HG02571 (cell line): Measurements from ENCODE around the gene PLCL1.
"Not testable (repeated sequence)": the region's sequence is repeated elsewhere in the genome, so short reads cannot be mapped to it uniquely, and the experiment has no call there.

ENCODE experiments used
- ATAC-seq: cut with Tn5 transposase; IDR thresholded peaks from one replicate; pipeline ENCODE4 v1.9.1; 2021; ENCODE audit warnings: mild to moderate bottlenecking, moderate library complexity; ENCODE audit not compliant: unreplicated experiment

The PLCL1 gene

GRCh38 chr2:198146346-198146940, 342.1 kb downstream of the PLCL1 start:
- no peak for ATAC-seq

GRCh38 chr2:198157314-198157713, 352.9 kb downstream of the PLCL1 start:
- ATAC-seq = no peak

DNA sequence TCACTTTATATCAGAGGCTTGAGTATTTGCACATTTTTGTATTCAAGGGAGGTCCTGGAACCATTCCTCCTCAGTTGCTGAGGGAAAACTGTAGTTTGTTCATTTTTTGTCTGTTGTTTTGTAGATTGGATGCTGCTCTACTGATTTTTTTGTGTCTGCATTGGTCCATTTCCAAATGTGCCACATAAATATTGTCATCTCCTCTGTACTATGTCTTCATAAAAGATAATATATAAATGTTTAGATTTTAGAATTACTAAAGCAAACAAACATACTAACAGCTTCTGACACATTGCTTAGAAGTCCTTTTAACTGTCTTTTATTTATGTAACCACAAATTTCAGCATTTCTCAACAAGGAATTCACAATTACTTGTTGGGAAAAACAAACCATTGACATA, 356.8 kb downstream of the PLCL1 start:
- ATAC-seq = no peak

DNA sequence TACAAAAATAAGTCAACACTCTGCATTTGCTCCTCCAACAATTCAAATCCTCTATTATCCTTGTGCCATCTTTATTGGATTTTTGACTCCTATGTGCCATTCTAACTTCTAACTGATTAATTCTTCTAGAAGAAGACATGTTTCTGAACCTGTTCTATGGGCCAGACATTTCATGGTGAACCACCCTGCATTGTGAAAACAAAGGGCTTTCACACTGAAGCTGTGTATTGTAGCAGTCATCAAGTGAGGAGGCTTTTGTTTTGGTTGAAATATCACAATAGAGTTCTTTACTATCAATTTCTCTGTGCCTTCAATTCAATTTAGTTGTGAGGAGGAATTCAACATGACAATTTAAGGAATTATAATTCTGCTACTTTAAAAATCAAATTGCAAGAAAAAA, 357.9 kb downstream of the PLCL1 start:
- no peak for ATAC-seq

DNA sequence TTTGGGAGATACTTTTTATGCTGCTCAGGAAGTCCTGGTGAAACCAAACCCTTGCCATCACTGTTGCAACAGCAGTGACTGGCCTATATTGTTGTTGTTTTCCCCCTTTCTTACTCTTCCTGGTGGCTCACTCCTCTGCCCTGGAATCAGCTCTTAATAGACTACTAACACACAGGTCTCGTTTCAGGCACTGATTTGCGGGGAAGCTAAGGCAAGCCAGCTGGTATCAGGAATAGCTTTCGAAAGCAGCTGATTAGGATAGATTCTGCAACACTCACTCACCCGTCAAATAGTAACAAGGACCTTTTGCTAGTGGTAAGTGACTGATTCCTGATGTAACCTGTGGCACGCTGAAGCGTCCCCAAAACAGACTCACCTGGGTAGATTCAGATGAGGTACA, 360.4 kb downstream of the PLCL1 start:
- no peak for ATAC-seq

GRCh38 chr2:198165289-198165688, 360.9 kb downstream of the PLCL1 start:
- no peak for ATAC-seq

GRCh38 chr2:198167346-198167745, 363.0 kb downstream of the PLCL1 start:
- ATAC-seq = no peak

- ATAC-seq = no peak
Observed at GRCh38 chr2:198168651-198169050, 364.3 kb downstream of the PLCL1 start.

GRCh38 chr2:198173242-198173641, 368.8 kb downstream of the PLCL1 start:
- no peak for ATAC-seq

GRCh38 chr2:198173864-198174263, 369.5 kb downstream of the PLCL1 start:
- ATAC-seq = no peak

GRCh38 chr2:198175271-198175670, 370.9 kb downstream of the PLCL1 start:
- ATAC-seq = no peak

- no peak for ATAC-seq
Observed at GRCh38 chr2:198177040-198177439, 372.6 kb downstream of the PLCL1 start.

- ATAC-seq = no peak
Observed at GRCh38 chr2:198178766-198179165, 374.4 kb downstream of the PLCL1 start.

DNA sequence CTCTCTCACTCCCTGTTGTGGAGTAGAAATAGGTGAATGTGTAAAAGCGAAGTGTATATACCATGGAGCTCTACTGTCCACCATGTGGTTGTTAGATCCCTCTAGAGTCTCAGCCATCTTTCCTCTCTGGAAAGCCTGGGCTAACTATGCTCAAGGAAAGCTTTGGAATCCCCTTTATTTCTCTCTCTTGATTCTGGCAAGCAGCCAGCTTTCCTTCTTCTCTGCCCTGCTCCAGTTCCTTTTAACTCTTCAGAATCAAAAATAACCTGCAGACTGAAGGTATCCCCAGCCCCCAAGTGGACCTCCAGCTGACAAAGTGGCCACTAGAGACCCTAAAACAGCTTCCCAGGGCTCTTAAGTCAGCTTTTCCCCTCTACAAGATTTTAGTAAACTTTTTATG, 381.9 kb downstream of the PLCL1 start:
- no peak for ATAC-seq

DNA sequence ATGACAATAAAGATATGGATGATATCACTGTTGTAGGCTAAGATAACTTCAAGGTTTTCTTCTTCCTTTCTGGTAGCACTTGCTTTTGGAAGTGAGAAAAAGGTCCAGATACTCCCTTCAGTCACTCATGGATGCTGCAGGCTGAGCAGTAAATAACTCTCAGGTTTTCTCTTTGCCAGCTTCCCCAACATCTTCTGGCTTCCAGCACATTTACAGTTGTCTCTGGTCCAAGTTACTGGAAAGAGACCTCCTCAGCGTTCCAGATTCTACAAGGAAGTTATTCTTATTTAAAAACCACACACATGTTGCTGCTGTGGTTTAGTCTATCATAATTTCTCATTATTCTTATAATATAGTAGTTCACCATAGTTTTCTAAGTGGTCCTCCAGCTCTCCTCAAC, 383.4 kb downstream of the PLCL1 start:
- ATAC-seq = no peak

DNA sequence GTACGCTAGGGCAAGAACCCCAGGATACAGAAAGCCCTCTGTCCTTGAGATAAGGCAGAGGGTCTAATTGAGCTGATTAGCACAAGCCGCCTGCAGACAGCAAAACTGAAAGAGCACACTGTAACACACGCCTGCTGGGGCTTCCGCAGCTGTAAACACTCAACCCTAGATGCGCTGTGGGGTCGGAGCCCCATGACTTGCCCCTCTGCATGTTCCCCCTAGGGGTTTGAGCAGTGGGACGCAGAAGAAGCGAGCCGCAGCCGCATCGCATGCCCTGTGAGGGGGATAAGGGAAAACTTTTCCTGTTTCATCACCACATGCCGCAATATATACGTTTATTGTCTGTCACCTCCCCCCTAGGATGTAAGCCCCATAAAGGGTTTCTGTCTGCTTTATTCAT, 384.6 kb downstream of the PLCL1 start:
- no peak for ATAC-seq

- no peak for ATAC-seq
Observed at GRCh38 chr2:198191651-198192050, 387.3 kb downstream of the PLCL1 start.

- not testable (repeated sequence) for ATAC-seq
Observed at GRCh38 chr2:198196556-198196955, 392.2 kb downstream of the PLCL1 start.
